ENCODE data around the gene FKBP4.
A peak's percentile ranks its signal among the peaks of the same experiment; 100 is the strongest.

The FKBP4 gene

DNA sequence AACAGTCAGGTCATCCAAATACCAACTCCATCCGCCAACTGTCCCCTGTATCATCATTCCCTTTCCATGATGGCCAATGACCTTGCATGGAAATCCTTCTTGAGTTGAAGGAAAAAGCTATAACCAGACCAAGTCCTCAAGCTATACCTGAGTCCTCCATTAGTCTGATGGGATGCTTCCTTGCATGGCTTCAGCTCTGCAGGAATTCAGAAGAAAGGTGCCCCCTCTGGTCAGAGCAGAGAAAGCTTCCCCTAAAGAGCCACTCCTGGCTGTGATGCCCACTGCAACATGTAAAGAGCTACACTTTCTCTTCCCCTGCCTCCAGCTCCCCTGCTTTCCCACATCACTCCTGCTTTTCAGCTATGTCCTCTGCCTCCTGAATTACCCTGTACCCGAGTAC is 43.1 kb upstream of the FKBP4 start:
- H3K36me3 ChIP-seq (ENCODE audit: low read depth) = no peaks in the 10 kb centered on the region
- H3K4me3 ChIP-seq (ENCODE audit: severe bottlenecking) = no peak overlapping the region
- no peaks in the 10 kb centered on the region for H3K4me1 ChIP-seq (ENCODE audit: insufficient read depth, poor library complexity, severe bottlenecking)
- peaks cover 44% of the 10 kb centered on the region for H3K27me3 ChIP-seq (ENCODE audit: insufficient read depth, poor library complexity, severe bottlenecking)
- DNase-seq (ENCODE audit: low spot score) (no peak), ATAC-seq (ENCODE audit: low read depth) (no peak)
- TF ChIP-seq, protein P1, sequence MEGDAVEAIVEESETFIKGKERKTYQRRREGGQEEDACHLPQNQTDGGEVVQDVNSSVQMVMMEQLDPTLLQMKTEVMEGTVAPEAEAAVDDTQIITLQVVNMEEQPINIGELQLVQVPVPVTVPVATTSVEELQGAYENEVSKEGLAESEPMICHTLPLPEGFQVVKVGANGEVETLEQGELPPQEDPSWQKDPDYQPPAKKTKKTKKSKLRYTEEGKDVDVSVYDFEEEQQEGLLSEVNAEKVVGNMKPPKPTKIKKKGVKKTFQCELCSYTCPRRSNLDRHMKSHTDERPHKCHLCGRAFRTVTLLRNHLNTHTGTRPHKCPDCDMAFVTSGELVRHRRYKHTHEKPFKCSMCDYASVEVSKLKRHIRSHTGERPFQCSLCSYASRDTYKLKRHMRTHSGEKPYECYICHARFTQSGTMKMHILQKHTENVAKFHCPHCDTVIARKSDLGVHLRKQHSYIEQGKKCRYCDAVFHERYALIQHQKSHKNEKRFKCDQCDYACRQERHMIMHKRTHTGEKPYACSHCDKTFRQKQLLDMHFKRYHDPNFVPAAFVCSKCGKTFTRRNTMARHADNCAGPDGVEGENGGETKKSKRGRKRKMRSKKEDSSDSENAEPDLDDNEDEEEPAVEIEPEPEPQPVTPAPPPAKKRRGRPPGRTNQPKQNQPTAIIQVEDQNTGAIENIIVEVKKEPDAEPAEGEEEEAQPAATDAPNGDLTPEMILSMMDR (IDR thresholded peaks at IDR 0.05; ENCODE audit: poor library complexity, severe bottlenecking) = no peak
- H3K9me3 ChIP-seq (ENCODE audit: severe bottlenecking) = no peaks in the 10 kb centered on the region
- H3K27ac ChIP-seq (ENCODE audit: poor library complexity, severe bottlenecking) = no peak overlapping the region

DNA sequence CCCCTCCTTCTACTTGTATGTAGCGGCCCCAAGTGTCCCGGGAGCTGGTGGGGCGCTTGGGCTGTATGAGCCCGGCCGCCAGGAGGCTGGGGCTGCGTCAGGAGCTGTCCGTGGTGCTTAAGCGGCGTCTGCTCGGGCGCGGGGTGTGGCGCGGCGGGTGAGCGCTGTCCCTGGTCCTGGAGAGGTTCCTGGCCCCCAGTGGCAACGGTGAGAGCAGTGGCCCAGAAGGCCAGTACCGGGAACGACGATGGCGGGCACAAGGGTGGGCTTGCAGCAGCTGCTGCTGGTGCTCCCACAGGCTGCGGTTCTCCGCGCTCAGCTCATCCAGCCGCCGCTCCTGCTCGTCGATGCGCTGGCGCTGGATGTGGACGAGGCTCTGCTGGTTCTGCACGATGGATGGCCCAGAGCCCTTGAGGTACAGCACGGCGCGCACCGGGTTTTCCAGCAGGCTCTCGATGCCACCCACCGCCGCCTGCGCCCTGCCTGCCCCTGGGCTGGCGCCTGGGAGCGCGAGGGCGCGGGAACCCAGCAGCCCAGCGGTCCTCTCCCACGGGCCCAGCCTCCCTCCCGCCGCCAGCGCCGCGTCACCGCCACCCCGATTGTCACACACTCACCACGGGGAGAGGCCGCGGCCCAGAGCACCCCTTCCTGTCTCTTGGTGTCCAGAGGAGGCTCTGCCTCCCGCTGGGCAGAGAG is 41.9 kb upstream of the FKBP4 start:
- Histone ChIP-seq H3K27ac (ENCODE audit: poor library complexity, severe bottlenecking) (no peak overlapping the region), H3K27me3 (ENCODE audit: insufficient read depth, poor library complexity, severe bottlenecking) (peaks cover 50% of the 10 kb centered on the region), H3K4me3 (ENCODE audit: severe bottlenecking) (no peak overlapping the region), H3K36me3 (ENCODE audit: low read depth) (no peaks in the 10 kb centered on the region), H3K4me1 (ENCODE audit: insufficient read depth, poor library complexity, severe bottlenecking) (no peaks in the 10 kb centered on the region), H3K9me3 (ENCODE audit: severe bottlenecking) (no peaks in the 10 kb centered on the region)
- TF ChIP-seq, protein P1 (IDR thresholded peaks at IDR 0.05; ENCODE audit: poor library complexity, severe bottlenecking) = no peak
- DNase-seq (ENCODE audit: low spot score) (no peak), ATAC-seq (ENCODE audit: low read depth) (peak; percentile 98)

DNA sequence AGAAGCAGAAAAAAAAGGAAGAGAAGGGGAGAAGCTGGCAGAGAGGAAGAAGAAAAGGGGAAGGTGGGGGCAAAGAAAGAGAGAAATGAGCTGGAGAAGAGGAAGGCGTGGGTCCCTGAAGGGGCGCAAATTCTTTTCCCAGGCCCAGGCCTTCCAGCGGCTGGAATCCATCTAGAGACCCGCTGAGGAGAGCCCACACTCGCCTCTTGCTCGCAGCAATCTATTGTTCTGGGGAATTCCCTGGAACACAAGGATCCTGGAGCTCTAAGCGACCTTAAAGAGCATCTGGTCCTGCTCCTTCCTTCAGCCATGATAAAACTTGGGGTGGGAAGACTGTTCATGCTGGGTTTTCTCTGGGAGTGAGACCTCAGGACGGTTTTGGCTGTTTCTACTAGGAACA is 41.2 kb upstream of the FKBP4 start:
- H3K4me1 ChIP-seq (ENCODE audit: insufficient read depth, poor library complexity, severe bottlenecking) = no peaks in the 10 kb centered on the region
- no peak for ATAC-seq (ENCODE audit: low read depth)
- no peak overlapping the region for H3K27ac ChIP-seq (ENCODE audit: poor library complexity, severe bottlenecking)
- TF ChIP-seq, protein P1 (IDR thresholded peaks at IDR 0.05; ENCODE audit: poor library complexity, severe bottlenecking) = no peak
- no peaks in the 10 kb centered on the region for H3K9me3 ChIP-seq (ENCODE audit: severe bottlenecking)
- H3K27me3 ChIP-seq (ENCODE audit: insufficient read depth, poor library complexity, severe bottlenecking) = peaks cover 57% of the 10 kb centered on the region
- H3K36me3 ChIP-seq (ENCODE audit: low read depth) = no peaks in the 10 kb centered on the region
- DNase-seq (ENCODE audit: low spot score) = no peak
- H3K4me3 ChIP-seq (ENCODE audit: severe bottlenecking) = no peak overlapping the region

DNA sequence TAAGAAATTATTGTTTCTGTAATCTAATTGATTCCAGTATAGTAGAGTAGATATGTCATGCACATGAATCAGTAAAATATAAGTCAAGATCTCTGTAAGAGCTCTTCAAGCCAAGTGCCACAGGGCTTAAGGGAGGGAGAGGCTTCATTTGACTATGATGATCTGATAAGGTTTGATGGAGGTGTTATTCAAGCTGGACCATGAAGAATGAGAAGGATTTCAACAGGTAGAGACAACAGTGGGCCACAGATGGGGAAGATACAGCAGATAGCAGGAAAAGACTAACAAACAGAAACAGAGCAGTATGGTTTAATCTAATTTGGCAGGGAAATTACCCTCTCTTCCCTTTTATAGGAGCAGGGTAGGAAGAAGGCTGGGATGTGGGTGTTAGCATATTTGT is 40.6 kb upstream of the FKBP4 start:
- H3K27ac ChIP-seq (ENCODE audit: poor library complexity, severe bottlenecking) = no peak overlapping the region
- H3K4me1 ChIP-seq (ENCODE audit: insufficient read depth, poor library complexity, severe bottlenecking) = no peaks in the 10 kb centered on the region
- DNase-seq (ENCODE audit: low spot score) (no peak), ATAC-seq (ENCODE audit: low read depth) (no peak)
- no peaks in the 10 kb centered on the region for H3K9me3 ChIP-seq (ENCODE audit: severe bottlenecking)
- peaks cover 58% of the 10 kb centered on the region for H3K27me3 ChIP-seq (ENCODE audit: insufficient read depth, poor library complexity, severe bottlenecking)
- H3K36me3 ChIP-seq (ENCODE audit: low read depth) = no peaks in the 10 kb centered on the region
- TF ChIP-seq, protein P1 (IDR thresholded peaks at IDR 0.05; ENCODE audit: poor library complexity, severe bottlenecking) = no peak
- H3K4me3 ChIP-seq (ENCODE audit: severe bottlenecking) = no peak overlapping the region

DNA sequence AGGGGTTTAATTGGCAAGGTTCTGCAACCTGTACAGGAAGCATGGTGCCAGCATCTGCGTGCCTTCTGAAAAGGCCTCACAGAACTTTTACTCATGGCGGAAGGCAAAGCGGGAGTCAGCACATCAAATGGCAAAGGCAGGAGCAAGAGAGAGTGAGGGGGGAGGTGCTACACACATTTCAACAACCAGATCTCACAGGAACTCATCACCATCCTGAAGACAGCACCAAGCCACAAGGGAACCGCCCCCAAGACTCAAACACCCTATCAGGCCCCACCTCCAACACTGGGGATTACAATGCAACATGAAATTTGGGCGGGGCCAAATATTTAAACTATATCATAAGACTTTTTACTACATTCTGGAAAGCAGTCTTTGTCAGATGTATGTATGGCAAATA is 38.0 kb upstream of the FKBP4 start:
- TF ChIP-seq, protein P1 (IDR thresholded peaks at IDR 0.05; ENCODE audit: poor library complexity, severe bottlenecking) = no peak
- no peaks in the 10 kb centered on the region for H3K9me3 ChIP-seq (ENCODE audit: severe bottlenecking)
- no peaks in the 10 kb centered on the region for H3K36me3 ChIP-seq (ENCODE audit: low read depth)
- no peak for DNase-seq (ENCODE audit: low spot score)
- no peak for ATAC-seq (ENCODE audit: low read depth)
- no peak overlapping the region for H3K27ac ChIP-seq (ENCODE audit: poor library complexity, severe bottlenecking)
- H3K27me3 ChIP-seq (ENCODE audit: insufficient read depth, poor library complexity, severe bottlenecking) = peaks cover 59% of the 10 kb centered on the region
- no peak overlapping the region for H3K4me3 ChIP-seq (ENCODE audit: severe bottlenecking)
- no peaks in the 10 kb centered on the region for H3K4me1 ChIP-seq (ENCODE audit: insufficient read depth, poor library complexity, severe bottlenecking)

All from RWPE2 (cell line).